ENCODE data around the gene FAM222B. TPM values are rescaled to one million over a fixed set of nuclear protein-coding genes. Genes with fewer than 3 reads are reported as not detected.

Gene FAM222B
- total RNA-seq, 1 donor from 2014 or later, result 14.2 TPM

- Histone ChIP-seq H3K4me3 (no peak overlapping the region), H3K9me3 (no peaks in the 10 kb centered on the region), H3K27ac (no peak overlapping the region), H3K36me3 (no peaks in the 10 kb centered on the region), H3K27me3 (no peaks in the 10 kb centered on the region), H3K4me1 (peaks cover 39% of the 10 kb centered on the region)
- intact Hi-C loops (cut with DNase I), result no loop called here
- no peak for DNase-seq (ENCODE audit: extremely low spot score in 2 of 2)
- no peak for TF ChIP-seq CTCF (IDR thresholded peaks at IDR 0.05)
Measured at GRCh38 chr17:28741358-28742349, 100.9 kb downstream of the FAM222B start.

GRCh38 chr17:28740406-28741357, 101.9 kb downstream of the FAM222B start:
- TF ChIP-seq POLR2AphosphoS5 (IDR thresholded peaks at IDR 0.05; ENCODE audit: insufficient read depth in 1 of 2, low read depth in 1 of 2) (no peak), POLR2A (IDR thresholded peaks at IDR 0.05) (no peak), CTCF (IDR thresholded peaks at IDR 0.05) (no peak)
- Histone ChIP-seq H3K9me3 (no peaks in the 10 kb centered on the region), H3K27me3 (no peaks in the 10 kb centered on the region), H3K27ac (no peak overlapping the region), H3K36me3 (no peaks in the 10 kb centered on the region), H3K4me3 (no peak overlapping the region), H3K4me1 (peaks cover 29% of the 10 kb centered on the region)
- no peak for DNase-seq (ENCODE audit: extremely low spot score in 2 of 2)
- intact Hi-C loops (cut with DNase I), result no loop called here

- H3K4me1 ChIP-seq, result peaks cover 13% of the 10 kb centered on the region
- no peak for DNase-seq (ENCODE audit: extremely low spot score in 2 of 2)
- no peak overlapping the region for H3K4me3 ChIP-seq
- intact Hi-C loops (cut with DNase I), result no loop called here
- no peak overlapping the region for H3K27ac ChIP-seq
- no peak for TF ChIP-seq CTCF (IDR thresholded peaks at IDR 0.05)
- TF ChIP-seq POLR2A (IDR thresholded peaks at IDR 0.05), result no peak
- TF ChIP-seq POLR2AphosphoS5 (IDR thresholded peaks at IDR 0.05; ENCODE audit: insufficient read depth in 1 of 2, low read depth in 1 of 2), result no peak
- H3K36me3 ChIP-seq, result no peaks in the 10 kb centered on the region
- H3K9me3 ChIP-seq, result no peaks in the 10 kb centered on the region
- no peaks in the 10 kb centered on the region for H3K27me3 ChIP-seq
Measured at GRCh38 chr17:28738680-28739384, 103.8 kb downstream of the FAM222B start.

GRCh38 chr17:28737770-28738679, 104.6 kb downstream of the FAM222B start:
- Histone ChIP-seq H3K4me3 (no peak overlapping the region), H3K9me3 (no peaks in the 10 kb centered on the region), H3K4me1 (peaks cover 6% of the 10 kb centered on the region), H3K27me3 (no peaks in the 10 kb centered on the region), H3K27ac (no peak overlapping the region), H3K36me3 (no peaks in the 10 kb centered on the region)
- DNase-seq (ENCODE audit: extremely low spot score in 2 of 2), result no peak
- no peak for TF ChIP-seq POLR2A (IDR thresholded peaks at IDR 0.05)
- TF ChIP-seq CTCF (IDR thresholded peaks at IDR 0.05), result no peak
- TF ChIP-seq POLR2AphosphoS5 (IDR thresholded peaks at IDR 0.05; ENCODE audit: insufficient read depth in 1 of 2, low read depth in 1 of 2), result no peak
- intact Hi-C loops (cut with DNase I), result no loop called here
